Glutamatergic neuron (in vitro differentiated cells): ENCODE data around the gene ITPK1. TPM values are rescaled to one million over a fixed set of nuclear protein-coding genes. Genes with fewer than 3 reads are reported as not detected.

Experiments used
- DNase-seq: peaks from one replicate; pipeline ENCODE4 v3.0.0; 2022
- H3K27ac Mint-ChIP-seq: one replicate; pipeline ENCODE4 v1.8.0; 2020; ENCODE audit warnings: mild to moderate bottlenecking, mixed read lengths, inconsistent platforms; ENCODE audit not compliant: unreplicated experiment
- H3K27me3 Mint-ChIP-seq: one replicate; pipeline ENCODE4 v1.8.0; 2020; ENCODE audit warnings: mild to moderate bottlenecking, moderate library complexity, mixed read lengths, inconsistent platforms; ENCODE audit not compliant: unreplicated experiment
- H3K36me3 Mint-ChIP-seq: one replicate; pipeline ENCODE4 v1.8.0; 2020; ENCODE audit warnings: mild to moderate bottlenecking, mixed read lengths, inconsistent platforms; ENCODE audit not compliant: unreplicated experiment
- H3K4me1 Mint-ChIP-seq: one replicate; pipeline ENCODE4 v1.8.0; 2020; ENCODE audit warnings: mild to moderate bottlenecking, low read depth, mixed read lengths, inconsistent platforms; ENCODE audit not compliant: unreplicated experiment
- H3K4me3 Mint-ChIP-seq: one replicate; pipeline ENCODE4 v1.8.0; 2020; ENCODE audit warnings: mild to moderate bottlenecking, mixed read lengths, inconsistent platforms; ENCODE audit not compliant: unreplicated experiment
- H3K9me3 Mint-ChIP-seq: one replicate; pipeline ENCODE4 v1.8.0; 2020; ENCODE audit warnings: mild to moderate bottlenecking, moderate library complexity, mixed read lengths, inconsistent platforms; ENCODE audit not compliant: unreplicated experiment
- CTCF ChIP-seq: fragments of 200-600 bp; sonication (generic); IDR thresholded peaks from one replicate; pipeline ENCODE4 v1.5.0; 2021; ENCODE audit not compliant: partially characterized antibody, unreplicated experiment
- total RNA-seq: library from RNA; stranded (reverse); fragmentation: NEBNext Ultra II Directional; extraction: Animal tissue kit (Norgen Biotek cat#: 25700); gene quantifications from one replicate; pipeline ENCODE4 v1.2.1, GENCODE V29; 2021; ENCODE audit not compliant: unreplicated experiment

Gene ITPK1
- total RNA-seq, 1 donor from 2014 or later, result 132 TPM

GRCh38 chr14:92964124-92965109, 151.3 kb downstream of the ITPK1 start:
- Mint-ChIP-seq H3K4me1 (peaks cover 31% of the 10 kb centered on the region), H3K4me3 (no peak overlapping the region), H3K27me3 (peaks cover 2% of the 10 kb centered on the region), H3K36me3 (peaks cover 4% of the 10 kb centered on the region), H3K27ac (no peak overlapping the region), H3K9me3 (peaks cover 12% of the 10 kb centered on the region)
- DNase-seq, result no peak
- TF ChIP-seq CTCF, result no peak

GRCh38 chr14:92963301-92964123, 152.2 kb downstream of the ITPK1 start:
- Mint-ChIP-seq H3K36me3 (peaks cover 4% of the 10 kb centered on the region), H3K4me1 (peaks cover 36% of the 10 kb centered on the region), H3K27ac (no peak overlapping the region), H3K9me3 (peaks cover 18% of the 10 kb centered on the region), H3K4me3 (peak overlapping the region; percentile 5), H3K27me3 (peaks cover 10% of the 10 kb centered on the region)
- TF ChIP-seq CTCF, result no peak
- no peak for DNase-seq

- Mint-ChIP-seq H3K27me3 (peaks cover 12% of the 10 kb centered on the region), H3K4me3 (no peak overlapping the region), H3K4me1 (peaks cover 42% of the 10 kb centered on the region), H3K9me3 (peaks cover 18% of the 10 kb centered on the region), H3K36me3 (peaks cover 3% of the 10 kb centered on the region), H3K27ac (no peak overlapping the region)
- no peak for TF ChIP-seq CTCF
- DNase-seq, result no peak
Measured at GRCh38 chr14:92962831-92963095, 153.0 kb downstream of the ITPK1 start.

- no peak for TF ChIP-seq CTCF
- DNase-seq, result no peak
- H3K27ac Mint-ChIP-seq, result peak overlapping the region; percentile 46
- H3K4me1 Mint-ChIP-seq, result peaks cover 40% of the 10 kb centered on the region
- no peak overlapping the region for H3K4me3 Mint-ChIP-seq
- peaks cover 15% of the 10 kb centered on the region for H3K9me3 Mint-ChIP-seq
- peaks cover 12% of the 10 kb centered on the region for H3K27me3 Mint-ChIP-seq
- no peaks in the 10 kb centered on the region for H3K36me3 Mint-ChIP-seq
Measured at GRCh38 chr14:92962031-92962830, 153.5 kb downstream of the ITPK1 start.
